C4-2B (cell line): ENCODE measurements around the gene P2RY1.

Experiments
- ZFX ChIP-seq: fragments of 450-650 bp; IDR thresholded peaks from 2 replicates; pipeline ENCODE4 v1.6.1; 2017
- TF ChIP-seq, protein P1 (sequence below): fragments of 450-650 bp; conservative IDR thresholded peaks from 2 replicates; pipeline ENCODE4 v1.5.1; 2017; ENCODE audit warnings: mild to moderate bottlenecking

DNA sequence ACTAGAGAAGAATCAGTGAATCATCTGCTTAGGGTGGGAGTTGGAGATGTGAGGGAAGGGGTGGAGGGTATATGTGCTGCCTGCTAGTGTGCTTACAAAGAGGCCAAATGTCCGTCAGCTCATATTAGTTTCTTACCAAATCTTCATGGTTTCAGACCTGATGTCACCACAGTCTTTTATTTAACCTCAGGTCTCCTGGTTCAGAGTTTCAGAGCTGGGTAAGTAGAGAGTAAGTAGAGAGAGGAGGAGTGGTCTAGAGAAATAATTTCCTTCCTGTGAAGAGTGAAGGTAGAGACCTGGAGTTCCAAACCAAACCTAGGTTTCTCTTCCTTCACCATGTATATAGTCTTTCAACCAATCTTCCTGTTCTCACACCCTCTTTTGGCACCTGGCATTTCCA, 17.5 kb upstream of the P2RY1 start:
- TF ChIP-seq, protein P1, sequence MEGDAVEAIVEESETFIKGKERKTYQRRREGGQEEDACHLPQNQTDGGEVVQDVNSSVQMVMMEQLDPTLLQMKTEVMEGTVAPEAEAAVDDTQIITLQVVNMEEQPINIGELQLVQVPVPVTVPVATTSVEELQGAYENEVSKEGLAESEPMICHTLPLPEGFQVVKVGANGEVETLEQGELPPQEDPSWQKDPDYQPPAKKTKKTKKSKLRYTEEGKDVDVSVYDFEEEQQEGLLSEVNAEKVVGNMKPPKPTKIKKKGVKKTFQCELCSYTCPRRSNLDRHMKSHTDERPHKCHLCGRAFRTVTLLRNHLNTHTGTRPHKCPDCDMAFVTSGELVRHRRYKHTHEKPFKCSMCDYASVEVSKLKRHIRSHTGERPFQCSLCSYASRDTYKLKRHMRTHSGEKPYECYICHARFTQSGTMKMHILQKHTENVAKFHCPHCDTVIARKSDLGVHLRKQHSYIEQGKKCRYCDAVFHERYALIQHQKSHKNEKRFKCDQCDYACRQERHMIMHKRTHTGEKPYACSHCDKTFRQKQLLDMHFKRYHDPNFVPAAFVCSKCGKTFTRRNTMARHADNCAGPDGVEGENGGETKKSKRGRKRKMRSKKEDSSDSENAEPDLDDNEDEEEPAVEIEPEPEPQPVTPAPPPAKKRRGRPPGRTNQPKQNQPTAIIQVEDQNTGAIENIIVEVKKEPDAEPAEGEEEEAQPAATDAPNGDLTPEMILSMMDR = no peak
- no peak for TF ChIP-seq ZFX
